Caco-2 (cell line): Measurements from ENCODE around the gene NFIC. TPM values are rescaled to one million over a fixed set of nuclear protein-coding genes. Genes with fewer than 3 reads are reported as not detected.

Experiments
- BruUV-seq: library from RNA; stranded (reverse); fragments of 400-500 nt; replicated peaks from 2 replicates; lab custom pipeline; 2021; lab: Mats Ljungman, UMichigan
- CTCF ChIA-PET: fragments of 300-600 bp; sonication (Branson Sonifier 250); formaldehyde crosslinking; loops from one replicate; lab custom pipeline; 2022; ENCODE audit warnings: antibody characterized with exemption; lab: Charles Lee
- POLR2A ChIA-PET: fragments of 300-600 bp; sonication (Branson Sonifier 250); formaldehyde crosslinking; loops from one replicate; lab custom pipeline; 2022; ENCODE audit warnings: antibody characterized with exemption; lab: Charles Lee
- DNase-seq, 2 experiments: peaks; one replicate each; pipeline versions ENCODE4 v3.0.0 to v3.0.0-alpha.2; 2020 to 2022
- H3K27me3 ChIP-seq: replicated peaks from 2 replicates; pipeline ENCODE4 v1.6.0; 2011; ENCODE audit warnings: low read length; ENCODE audit not compliant: control insufficient read depth, insufficient read depth
- H3K36me3 ChIP-seq: 2 replicates; pipeline ENCODE4 v1.5.1; 2011; ENCODE audit warnings: low read length; ENCODE audit not compliant: control insufficient read depth, insufficient read depth
- H3K4me1 ChIP-seq: fragments of 250-450 bp; sonication (Bioruptor Pico); 2 replicates; pipeline ENCODE4 v1.5.1; 2020; ENCODE audit warnings: mild to moderate bottlenecking
- H3K4me3 ChIP-seq: 2 replicates; pipeline ENCODE4 v1.5.1; 2011; ENCODE audit warnings: low read depth, mild to moderate bottlenecking, control low read depth, low read length
- H3K9me3 ChIP-seq: fragments of 250-450 bp; sonication (Bioruptor Pico); 2 replicates; pipeline ENCODE4 v1.5.1; 2020; ENCODE audit warnings: mild to moderate bottlenecking, moderate library complexity
- H3K27ac Mint-ChIP-seq: one replicate; pipeline ENCODE4 v1.8.0; 2022; ENCODE audit warnings: mixed read lengths; ENCODE audit not compliant: unreplicated experiment
- H3K27me3 Mint-ChIP-seq: one replicate; pipeline ENCODE4 v1.8.0; 2022; ENCODE audit warnings: mixed read lengths; ENCODE audit not compliant: insufficient read depth, unreplicated experiment
- H3K36me3 Mint-ChIP-seq: one replicate; pipeline ENCODE4 v1.8.0; 2022; ENCODE audit warnings: mild to moderate bottlenecking, mixed read lengths; ENCODE audit not compliant: insufficient read depth, unreplicated experiment
- H3K4me1 Mint-ChIP-seq: one replicate; pipeline ENCODE4 v1.8.0; 2022; ENCODE audit warnings: low read depth, mixed read lengths; ENCODE audit not compliant: unreplicated experiment
- H3K4me3 Mint-ChIP-seq: one replicate; pipeline ENCODE4 v1.8.0; 2022; ENCODE audit warnings: mild to moderate bottlenecking, moderate library complexity, mixed read lengths; ENCODE audit not compliant: unreplicated experiment
- H3K9me3 Mint-ChIP-seq: one replicate; pipeline ENCODE4 v1.8.0; 2022; ENCODE audit warnings: mixed read lengths; ENCODE audit not compliant: unreplicated experiment
- CTCF ChIP-seq, 2 experiments: fragments of 200-600 bp in 1 of 2; IDR thresholded peaks; 1 replicate in 1 of 2; 2 replicates in 1 of 2; pipeline versions ENCODE4 v1.5.1 to v1.8.0; 2011 to 2022; ENCODE audit warnings: antibody characterized with exemption in 1 of 2, control low read depth in 1 of 2, inconsistent platforms in 1 of 2, low read depth in 1 of 2, low read length in 1 of 2, mild to moderate bottlenecking in 1 of 2, moderate library complexity in 1 of 2; ENCODE audit not compliant: insufficient read depth in 1 of 2, severe bottlenecking in 1 of 2, unreplicated experiment in 1 of 2
- intact Hi-C: fragments of 100-400 bp; cut with micrococcal nuclease; formaldehyde crosslinking; loops from one replicate; pipeline ENCODE4 v1.10.0; 2022; ENCODE audit not compliant: unreplicated experiment
- total RNA-seq: library from RNA; stranded (reverse); gene quantifications from 2 replicates; pipeline ENCODE4 v1.2.3, GENCODE V29; 2022

Gene NFIC
- total RNA-seq, 1 experiment from 2014 or later, result 5.1 TPM

DNA sequence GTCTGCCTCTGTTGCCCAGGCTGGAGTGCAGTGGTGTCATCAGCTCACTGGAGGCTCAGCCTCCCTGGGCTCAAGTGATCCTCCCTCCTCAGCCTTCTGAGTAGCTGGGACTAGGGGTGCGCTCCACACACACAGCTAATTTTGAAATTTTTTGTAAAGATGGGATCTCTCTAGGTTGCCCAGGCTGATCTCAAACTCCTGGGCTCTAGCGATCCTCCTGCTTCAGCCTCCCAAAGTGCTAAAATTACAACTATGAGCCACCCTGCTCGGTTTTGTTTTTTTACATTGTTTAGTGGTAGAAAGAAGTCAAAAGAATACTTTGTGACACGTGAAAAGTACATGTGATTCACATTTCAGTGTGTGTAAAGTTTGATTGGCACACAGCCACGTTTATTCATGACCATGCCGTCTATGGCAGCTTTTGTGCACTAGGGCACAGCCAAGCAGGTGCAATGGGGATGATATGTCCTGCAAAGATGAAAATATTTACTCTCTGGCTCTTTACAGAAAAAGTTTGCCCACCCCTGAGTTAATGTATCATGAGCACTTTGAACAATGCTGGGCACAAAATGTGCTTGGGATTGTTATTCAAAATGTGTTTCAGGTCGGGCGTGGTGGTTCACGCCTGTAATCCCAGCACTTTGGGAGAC lies 16.2 kb upstream of the NFIC start:
- intact Hi-C loops, result no loop called here
- ChIA-PET POLR2A (no interaction called here), CTCF (no interaction called here)
- no peak for TF ChIP-seq CTCF (IDR thresholded peaks at IDR 0.05; ENCODE audit: insufficient read depth in 1 of 2, low read depth in 1 of 2, low read length in 1 of 2, severe bottlenecking in 1 of 2, unreplicated experiment in 1 of 2)
- no peak overlapping the region for H3K4me3 ChIP-seq
- H3K27me3 Mint-ChIP-seq, result peaks cover 2% of the 10 kb centered on the region
- H3K4me3 Mint-ChIP-seq, result no peak overlapping the region
- no peak overlapping the region for H3K27ac Mint-ChIP-seq
- no peaks in the 10 kb centered on the region for H3K9me3 ChIP-seq
- no peaks in the 10 kb centered on the region for H3K36me3 ChIP-seq
- H3K36me3 Mint-ChIP-seq, result peaks cover 5% of the 10 kb centered on the region
- no peaks in the 10 kb centered on the region for H3K9me3 Mint-ChIP-seq
- no peaks in the 10 kb centered on the region for H3K4me1 Mint-ChIP-seq
- H3K27me3 ChIP-seq, result no peaks in the 10 kb centered on the region
- BruUV-seq, result no TSS peak
- H3K4me1 ChIP-seq, result no peaks in the 10 kb centered on the region
- no peak for DNase-seq

DNA sequence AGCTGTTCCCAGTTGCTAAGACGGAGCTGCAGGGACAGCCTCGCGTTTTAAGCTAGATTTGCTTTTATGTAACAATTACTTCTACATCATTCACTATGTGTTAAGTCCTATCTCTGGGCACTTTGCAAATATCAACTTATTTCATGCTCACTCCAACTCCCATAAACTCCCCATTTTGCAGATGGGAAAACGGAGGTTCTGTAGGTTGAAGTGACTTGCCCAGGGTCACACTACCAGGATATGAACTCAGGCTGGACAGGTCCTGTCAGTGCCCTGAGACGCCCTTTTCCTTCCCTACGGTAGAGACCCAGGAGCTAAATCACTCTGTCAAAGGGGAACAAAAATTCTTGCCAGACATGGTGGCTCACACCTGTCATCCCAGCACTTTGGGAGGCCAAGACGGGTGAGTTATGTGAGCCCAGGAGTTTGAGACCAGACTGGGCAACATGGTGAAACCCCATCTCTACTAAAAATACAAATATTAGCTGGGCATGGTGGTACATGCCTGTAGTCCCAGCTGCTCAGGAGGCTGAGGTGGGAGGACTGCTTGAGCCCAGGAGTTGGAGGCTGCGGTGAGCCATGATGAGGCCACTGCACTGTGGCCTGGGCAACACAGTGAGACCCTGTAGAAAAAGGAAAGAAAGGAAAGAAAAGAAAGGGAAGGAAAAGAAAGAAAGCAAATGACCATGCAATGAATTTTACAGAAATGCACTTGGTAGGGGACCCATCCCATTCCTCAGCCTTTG lies 14.5 kb upstream of the NFIC start:
- ChIA-PET CTCF (interaction anchor here (0.6 kb wide), 1 partner anchor 256 kb away, joined by 3 read pairs; no protein-coding TSS in a partner anchor), POLR2A (no interaction called here)
- H3K27me3 ChIP-seq, result no peaks in the 10 kb centered on the region
- no peaks in the 10 kb centered on the region for H3K36me3 ChIP-seq
- Mint-ChIP-seq H3K4me3 (no peak overlapping the region), H3K36me3 (no peaks in the 10 kb centered on the region), H3K27ac (no peak overlapping the region), H3K27me3 (peaks cover 2% of the 10 kb centered on the region), H3K4me1 (no peaks in the 10 kb centered on the region), H3K9me3 (no peaks in the 10 kb centered on the region)
- H3K9me3 ChIP-seq, result no peaks in the 10 kb centered on the region
- no peak overlapping the region for H3K4me3 ChIP-seq
- no TSS peak for BruUV-seq
- intact Hi-C loops, result no loop called here
- TF ChIP-seq CTCF (IDR thresholded peaks at IDR 0.05; ENCODE audit: insufficient read depth in 1 of 2, low read depth in 1 of 2, low read length in 1 of 2, severe bottlenecking in 1 of 2, unreplicated experiment in 1 of 2), result no peak
- DNase-seq, result no peak
- no peaks in the 10 kb centered on the region for H3K4me1 ChIP-seq

GRCh38 chr19:3353493-3353892 lies 12.9 kb upstream of the NFIC start:
- Histone ChIP-seq H3K4me1 (no peaks in the 10 kb centered on the region), H3K4me3 (no peak overlapping the region), H3K36me3 (no peaks in the 10 kb centered on the region), H3K27me3 (0 out of 2 replicates have a peak, but pooled peaks cover 2% of the 10 kb centered on the region), H3K9me3 (no peaks in the 10 kb centered on the region)
- no peak for DNase-seq
- H3K4me1 Mint-ChIP-seq, result no peaks in the 10 kb centered on the region
- no peak overlapping the region for H3K4me3 Mint-ChIP-seq
- ChIA-PET POLR2A (interaction anchor here (0.5 kb wide), 1 partner anchor 97 kb away, joined by 3 read pairs; no protein-coding TSS in a partner anchor), CTCF (no interaction called here)
- no peak for TF ChIP-seq CTCF (IDR thresholded peaks at IDR 0.05; ENCODE audit: insufficient read depth in 1 of 2, low read depth in 1 of 2, low read length in 1 of 2, severe bottlenecking in 1 of 2, unreplicated experiment in 1 of 2)
- H3K27ac Mint-ChIP-seq, result no peak overlapping the region
- no peaks in the 10 kb centered on the region for H3K36me3 Mint-ChIP-seq
- intact Hi-C loops, result no loop called here
- BruUV-seq, result no TSS peak
- H3K9me3 Mint-ChIP-seq, result no peaks in the 10 kb centered on the region
- H3K27me3 Mint-ChIP-seq, result peaks cover 12% of the 10 kb centered on the region
